NCI-H748 (cell line): Measurements from ENCODE around the gene FAM177B.
"Not testable (repeated sequence)": the region's sequence is repeated elsewhere in the genome, so short reads cannot be mapped to it uniquely, and the experiment has no call there.

ENCODE experiments used
- DNase-seq: peaks from one replicate; lab custom pipeline; 2025; ENCODE audit not compliant: unreplicated experiment; lab: John Stamatoyannopoulos, UW

FAM177B gene

GRCh38 chr1:222739929-222740328, 2.9 kb downstream of the FAM177B start:
- no peak for DNase-seq

GRCh38 chr1:222741630-222742457, 4.8 kb downstream of the FAM177B start:
- DNase-seq: not testable (repeated sequence)

- DNase-seq: peak; percentile 47
Measured at GRCh38 chr1:222749927-222750326, 12.9 kb downstream of the FAM177B start.

- no peak for DNase-seq
Measured at GRCh38 chr1:222750651-222751050, 13.6 kb downstream of the FAM177B start.

- no peak for DNase-seq
Measured at GRCh38 chr1:222751255-222751654, 14.3 kb downstream of the FAM177B start.

- DNase-seq: no peak
Measured at GRCh38 chr1:222754366-222755139, 17.6 kb downstream of the FAM177B start.

- DNase-seq: no peak
Measured at GRCh38 chr1:222757646-222758268, 20.8 kb downstream of the FAM177B start.

- no peak for DNase-seq
Measured at GRCh38 chr1:222759451-222760035, 22.5 kb downstream of the FAM177B start.

- DNase-seq: peak; percentile 6
Measured at GRCh38 chr1:222761083-222761482, 24.1 kb downstream of the FAM177B start.

GRCh38 chr1:222762178-222762577, 25.2 kb downstream of the FAM177B start:
- not testable (repeated sequence) for DNase-seq

GRCh38 chr1:222767152-222767571, 30.2 kb downstream of the FAM177B start:
- DNase-seq: no peak

- no peak for DNase-seq
Measured at GRCh38 chr1:222768592-222768991, 31.6 kb downstream of the FAM177B start.

- peak; percentile 8 for DNase-seq
Measured at GRCh38 chr1:222769181-222769580, 32.2 kb downstream of the FAM177B start.

GRCh38 chr1:222769971-222770620, 33.1 kb downstream of the FAM177B start:
- no peak for DNase-seq

GRCh38 chr1:222772996-222773379, 36.0 kb downstream of the FAM177B start:
- DNase-seq: no peak

- peak; percentile 75 for DNase-seq
Measured at GRCh38 chr1:222777463-222777862, 40.5 kb downstream of the FAM177B start.

GRCh38 chr1:222777977-222778376, 41.0 kb downstream of the FAM177B start:
- peak; percentile 91 for DNase-seq

GRCh38 chr1:222781251-222781650, 44.2 kb downstream of the FAM177B start:
- DNase-seq: no peak

GRCh38 chr1:222783051-222783450, 46.0 kb downstream of the FAM177B start:
- DNase-seq: no peak

GRCh38 chr1:222784371-222784770, 47.4 kb downstream of the FAM177B start:
- no peak for DNase-seq

GRCh38 chr1:222784916-222785315, 47.9 kb downstream of the FAM177B start:
- peak; percentile 10 for DNase-seq
